ENCODE results near the gene SAMMSON.

Gene SAMMSON

GRCh38 chr3:70020906-70021660 is 21.6 kb downstream of the SAMMSON start:
- no peak for DNase-seq

- no peak for DNase-seq
These were observed 28.8 kb downstream of the SAMMSON start for GRCh38 chr3:70028361-70028760.

GRCh38 chr3:70038693-70039092 is 39.2 kb downstream of the SAMMSON start:
- no peak for DNase-seq

- DNase-seq = no peak
These were observed 40.9 kb downstream of the SAMMSON start for GRCh38 chr3:70040386-70040785.

GRCh38 chr3:70042641-70043040 is 43.1 kb downstream of the SAMMSON start:
- DNase-seq = no peak

DNA sequence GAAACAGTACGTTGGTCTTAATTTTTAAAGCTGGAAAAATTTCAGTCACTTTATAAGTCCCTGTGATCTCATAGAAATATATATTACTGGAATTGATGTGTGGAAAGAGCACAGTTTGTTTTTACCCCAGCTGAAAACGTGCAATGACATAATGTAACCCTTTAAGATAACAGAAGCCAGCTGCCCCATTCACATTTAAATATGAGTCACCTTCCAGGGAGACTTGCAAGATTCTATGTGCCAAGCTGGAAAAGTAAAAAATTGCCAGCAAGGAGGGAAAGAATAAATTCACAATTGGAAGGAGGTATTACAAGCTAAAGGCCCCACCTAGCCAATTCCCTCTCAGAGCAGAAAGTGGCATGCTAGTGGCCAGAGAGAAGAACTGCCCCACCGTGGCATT is 50.2 kb downstream of the SAMMSON start:
- DNase-seq = no peak

DNA sequence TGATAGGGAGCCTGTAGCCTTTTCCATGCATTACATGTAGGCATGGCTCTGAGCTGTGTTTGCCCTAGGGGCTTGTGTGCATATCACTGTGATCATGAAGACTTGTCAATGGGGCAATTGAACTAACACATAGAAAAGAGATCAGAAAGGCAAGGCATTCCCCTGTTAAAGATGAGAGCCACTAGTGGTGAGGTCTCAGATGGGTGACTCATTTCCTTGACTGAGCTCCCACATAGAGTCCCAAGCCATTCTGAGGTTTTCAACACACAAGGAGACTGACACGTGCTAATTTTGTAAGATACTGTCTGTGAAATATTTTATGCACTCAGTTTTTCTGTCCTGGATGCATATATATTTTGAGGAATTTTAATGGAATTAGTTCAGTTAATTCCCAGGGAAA is 53.8 kb downstream of the SAMMSON start:
- DNase-seq = no peak

GRCh38 chr3:70056081-70056480 is 56.5 kb downstream of the SAMMSON start:
- DNase-seq = no peak

- DNase-seq = no peak
These were observed 57.9 kb downstream of the SAMMSON start for GRCh38 chr3:70057426-70057825.

GRCh38 chr3:70061096-70061495 is 61.6 kb downstream of the SAMMSON start:
- no peak for DNase-seq

GRCh38 chr3:70064194-70064779 is 64.8 kb downstream of the SAMMSON start:
- peak; percentile 2 to 14 for DNase-seq

GRCh38 chr3:70065696-70066253 is 66.2 kb downstream of the SAMMSON start:
- DNase-seq = no peak

GRCh38 chr3:70067860-70068521 is 68.5 kb downstream of the SAMMSON start:
- DNase-seq = no peak

- DNase-seq = no peak
These were observed 70.0 kb downstream of the SAMMSON start for GRCh38 chr3:70069557-70069956.

GRCh38 chr3:70071138-70071537 is 71.6 kb downstream of the SAMMSON start:
- DNase-seq = no peak

- DNase-seq = no peak
These were observed 72.6 kb downstream of the SAMMSON start for GRCh38 chr3:70072180-70072579.

DNA sequence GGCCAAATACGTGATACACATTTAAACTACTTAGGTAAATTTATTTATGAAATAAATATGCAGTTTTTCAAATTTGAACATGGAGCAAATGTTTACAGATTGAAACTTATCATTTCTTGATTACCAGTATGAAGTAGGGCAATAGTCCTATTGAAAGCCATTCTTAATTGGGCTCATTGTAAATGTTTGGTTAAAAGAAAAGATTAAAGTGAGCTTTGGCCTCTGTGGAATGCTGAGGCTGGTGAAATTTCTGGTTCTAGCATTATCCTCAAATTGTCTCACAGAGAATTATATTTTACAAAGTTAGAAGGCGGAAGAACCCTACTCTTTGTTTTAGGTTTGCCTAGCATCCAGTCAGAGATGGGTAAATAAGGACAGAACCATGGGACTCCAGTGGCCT is 73.2 kb downstream of the SAMMSON start:
- no peak for DNase-seq

- DNase-seq = no peak
These were observed 75.6 kb downstream of the SAMMSON start for GRCh38 chr3:70075101-70075500.

DNA sequence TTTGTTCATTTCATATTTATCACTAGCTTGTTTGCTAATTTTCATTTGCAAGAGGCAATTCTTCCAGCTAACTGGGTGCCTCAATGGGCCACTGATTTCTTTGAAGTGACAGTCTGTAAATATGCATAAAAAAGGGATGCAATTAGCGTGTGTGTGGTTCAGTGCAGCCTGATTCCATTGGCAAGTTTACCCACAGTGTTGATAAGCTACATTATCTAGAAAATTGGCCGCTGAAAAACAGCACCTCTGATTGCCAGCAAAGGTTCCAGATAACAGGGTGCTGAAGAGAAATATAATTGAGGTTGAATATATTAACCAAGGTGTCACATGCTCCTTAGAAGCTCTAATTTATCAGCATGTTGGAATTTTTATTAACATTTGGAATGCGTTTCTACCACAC is 76.9 kb downstream of the SAMMSON start:
- DNase-seq = no peak

- DNase-seq = no peak
These were observed 79.2 kb downstream of the SAMMSON start for GRCh38 chr3:70078778-70079177.

- no peak for DNase-seq
These were observed 86.1 kb downstream of the SAMMSON start for GRCh38 chr3:70085613-70086012.

GRCh38 chr3:70086336-70086735 is 86.8 kb downstream of the SAMMSON start:
- no peak for DNase-seq

- DNase-seq = no peak
These were observed 90.9 kb downstream of the SAMMSON start for GRCh38 chr3:70090322-70090913.

DNA sequence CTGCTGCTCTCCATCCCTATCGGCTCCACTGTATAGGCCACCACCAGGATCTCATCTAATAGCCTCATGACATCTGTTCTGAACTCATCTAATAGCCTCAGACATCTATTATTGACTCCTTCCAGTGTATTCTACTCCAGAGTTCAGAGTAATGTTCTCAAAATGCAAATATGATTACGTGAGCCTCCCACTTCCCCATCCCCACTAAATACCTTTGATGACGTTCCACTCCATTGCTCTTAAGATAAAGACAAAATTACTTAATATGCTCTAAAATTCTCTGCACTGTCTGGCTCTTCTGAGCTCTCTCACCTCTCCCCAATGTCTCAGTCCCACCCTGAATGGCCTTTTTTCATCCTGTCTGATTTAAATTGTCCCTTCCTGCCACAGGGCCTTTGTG is 94.7 kb downstream of the SAMMSON start:
- no peak for DNase-seq

Data from stimulated activated CD4-positive, alpha-beta T cell treated with anti-CD3 and anti-CD28 coated beads, Interleukin-2, amount 100 ng/mL, for 48 hours (primary cell).